Hepatocyte (in vitro differentiated cells): Measurements from ENCODE around the gene HIBADH.

Experiments
- EZH2 ChIP-seq: fragments of 200-600 bp; sonication (generic); IDR thresholded peaks from 2 replicates; pipeline ENCODE4 v1.6.1; 2016; ENCODE audit warnings: antibody characterized with exemption, mild to moderate bottlenecking, borderline replicate concordance
- EZH2phosphoT487 ChIP-seq: fragments of 200-600 bp; sonication (generic); IDR thresholded peaks from one replicate; pipeline ENCODE4 v1.6.1; 2018; ENCODE audit warnings: antibody characterized with exemption, mild to moderate bottlenecking, low read depth, moderate library complexity; ENCODE audit not compliant: unreplicated experiment, severe bottlenecking
- TF ChIP-seq, protein P1 (sequence below): fragments of 200-600 bp; sonication (generic); IDR thresholded peaks from 2 replicates; pipeline ENCODE4 v1.5.1; 2016; ENCODE audit warnings: antibody characterized with exemption, mild to moderate bottlenecking; ENCODE audit not compliant: poor library complexity

DNA sequence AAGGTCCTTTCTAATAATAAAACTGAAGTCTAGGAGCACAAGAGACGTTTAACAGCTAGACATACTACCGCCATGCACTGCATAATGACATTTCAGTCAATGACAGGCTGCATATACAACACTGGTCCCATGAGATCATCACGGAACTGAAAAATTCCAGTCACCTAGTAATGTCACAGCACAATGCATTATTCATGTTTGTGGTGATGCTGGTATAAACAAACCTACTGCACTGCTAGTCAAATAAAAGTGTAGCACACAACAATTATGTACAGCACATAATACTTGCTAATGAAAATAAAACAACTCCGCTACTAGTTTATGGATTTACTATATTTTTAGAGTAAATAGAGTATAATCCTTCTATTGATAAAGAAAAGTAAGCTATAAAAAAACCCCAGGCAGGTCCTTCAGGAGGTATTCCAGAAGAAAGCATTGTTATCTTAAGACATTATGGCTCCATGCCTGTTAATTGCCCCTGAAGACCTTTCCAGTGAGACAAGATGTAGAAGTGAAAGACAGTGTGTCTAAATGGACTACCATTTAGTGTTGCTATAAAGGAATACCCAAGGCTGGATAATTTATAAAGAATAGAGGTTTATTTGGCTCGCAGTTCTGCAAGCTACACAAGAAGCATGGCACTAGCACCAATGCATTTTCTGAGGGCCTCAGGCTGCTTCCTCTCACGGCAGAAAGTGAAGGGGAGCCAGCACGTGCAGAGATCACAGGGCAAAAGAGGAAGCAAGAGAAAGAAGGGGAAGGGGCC is 47.1 kb downstream of the HIBADH start:
- TF ChIP-seq, protein P1, sequence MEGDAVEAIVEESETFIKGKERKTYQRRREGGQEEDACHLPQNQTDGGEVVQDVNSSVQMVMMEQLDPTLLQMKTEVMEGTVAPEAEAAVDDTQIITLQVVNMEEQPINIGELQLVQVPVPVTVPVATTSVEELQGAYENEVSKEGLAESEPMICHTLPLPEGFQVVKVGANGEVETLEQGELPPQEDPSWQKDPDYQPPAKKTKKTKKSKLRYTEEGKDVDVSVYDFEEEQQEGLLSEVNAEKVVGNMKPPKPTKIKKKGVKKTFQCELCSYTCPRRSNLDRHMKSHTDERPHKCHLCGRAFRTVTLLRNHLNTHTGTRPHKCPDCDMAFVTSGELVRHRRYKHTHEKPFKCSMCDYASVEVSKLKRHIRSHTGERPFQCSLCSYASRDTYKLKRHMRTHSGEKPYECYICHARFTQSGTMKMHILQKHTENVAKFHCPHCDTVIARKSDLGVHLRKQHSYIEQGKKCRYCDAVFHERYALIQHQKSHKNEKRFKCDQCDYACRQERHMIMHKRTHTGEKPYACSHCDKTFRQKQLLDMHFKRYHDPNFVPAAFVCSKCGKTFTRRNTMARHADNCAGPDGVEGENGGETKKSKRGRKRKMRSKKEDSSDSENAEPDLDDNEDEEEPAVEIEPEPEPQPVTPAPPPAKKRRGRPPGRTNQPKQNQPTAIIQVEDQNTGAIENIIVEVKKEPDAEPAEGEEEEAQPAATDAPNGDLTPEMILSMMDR = no peak
- TF ChIP-seq EZH2 (no peak), EZH2phosphoT487 (no peak)
